GM12891 (cell line): ENCODE data around the gene ZSWIM5.

Experiments used
- PAX5 ChIP-seq: IDR thresholded peaks from 2 replicates; pipeline ENCODE4 v1.6.1; 2011; ENCODE audit warnings: low read length, moderate library complexity, mild to moderate bottlenecking; ENCODE audit not compliant: insufficient read depth, severe bottlenecking
- POLR2A ChIP-seq: IDR thresholded peaks from 2 replicates; pipeline ENCODE4 v1.6.1; 2011; ENCODE audit warnings: low read depth, low read length, control low read depth
- POLR2AphosphoS5 ChIP-seq: IDR thresholded peaks from 2 replicates; pipeline ENCODE4 v1.6.1; 2011; ENCODE audit warnings: low read depth, low read length, control low read depth
- POU2F2 ChIP-seq: IDR thresholded peaks from 2 replicates; pipeline ENCODE4 v1.6.1; 2011; ENCODE audit warnings: low read depth, mild to moderate bottlenecking, control low read depth, low read length, moderate library complexity
- TAF1 ChIP-seq: IDR thresholded peaks from 2 replicates; pipeline ENCODE4 v1.6.1; 2011; ENCODE audit warnings: low read depth, low read length, control low read depth

DNA sequence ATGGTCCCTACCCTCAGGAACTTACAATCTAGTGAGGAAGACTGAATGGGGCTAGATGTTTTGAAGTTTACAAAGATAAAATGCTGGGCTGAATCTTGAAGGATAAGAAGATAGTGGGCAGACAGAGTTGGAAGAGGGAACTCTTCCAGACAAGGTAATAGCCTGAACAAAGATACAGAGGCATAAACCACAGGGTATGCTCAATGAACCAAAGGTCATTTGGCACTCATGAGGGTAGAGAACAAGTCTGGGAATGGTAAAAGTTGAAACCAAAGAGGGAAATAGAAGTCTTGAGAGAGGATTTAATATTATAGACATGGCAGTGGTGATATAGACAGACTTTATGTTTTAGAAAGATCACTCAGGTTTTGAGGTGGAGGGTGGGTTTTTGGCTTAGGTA is 48.1 kb upstream of the ZSWIM5 start:
- TF ChIP-seq POLR2AphosphoS5 (no peak), POLR2A (no peak), TAF1 (no peak), PAX5 (no peak), POU2F2 (no peak)
